WERI-Rb-1 (cell line): ENCODE measurements around the gene ALDH9A1.

Source experiments
- DNase-seq: peaks from one replicate; pipeline ENCODE4 v3.0.0-alpha.2; 2020
- H3K27ac ChIP-seq: fragments of 250-450 bp; sonication (Bioruptor Pico); 2 replicates; pipeline ENCODE4 v1.5.1; 2020; ENCODE audit warnings: mild to moderate bottlenecking, moderate library complexity
- H3K27me3 ChIP-seq: fragments of 250-450 bp; sonication (Bioruptor Pico); 2 replicates; pipeline ENCODE4 v1.5.1; 2021; ENCODE audit warnings: mild to moderate bottlenecking, low read depth, moderate library complexity; ENCODE audit not compliant: insufficient read depth, severe bottlenecking
- H3K36me3 ChIP-seq: fragments of 250-450 bp; sonication (Bioruptor Pico); 2 replicates; pipeline ENCODE4 v1.5.1; 2020; ENCODE audit warnings: mild to moderate bottlenecking, moderate library complexity
- H3K4me3 ChIP-seq: 2 replicates; pipeline ENCODE4 v1.5.1; 2011; ENCODE audit warnings: low read depth, mild to moderate bottlenecking, control low read depth, low read length
- H3K9me3 ChIP-seq: fragments of 250-450 bp; sonication (Bioruptor Pico); 2 replicates; pipeline ENCODE4 v1.5.1; 2021; ENCODE audit warnings: mild to moderate bottlenecking, moderate library complexity; ENCODE audit not compliant: severe bottlenecking
- CTCF ChIP-seq: IDR thresholded peaks from 2 replicates; pipeline ENCODE4 v1.5.1; 2011; ENCODE audit warnings: low read depth, mild to moderate bottlenecking, control low read depth, inconsistent platforms, low read length

ALDH9A1 gene

GRCh38 chr1:165674599-165674998, 23.8 kb downstream of the ALDH9A1 start:
- DNase-seq: no peak
- no peak for TF ChIP-seq CTCF
- no peaks in the 10 kb centered on the region for H3K9me3 ChIP-seq
- no peak overlapping the region for H3K27ac ChIP-seq
- H3K4me3 ChIP-seq: no peak overlapping the region
- H3K36me3 ChIP-seq: peaks cover 53% of the 10 kb centered on the region
- no peaks in the 10 kb centered on the region for H3K27me3 ChIP-seq

GRCh38 chr1:165671526-165671925, 26.8 kb downstream of the ALDH9A1 start:
- H3K27me3 ChIP-seq: no peaks in the 10 kb centered on the region
- H3K9me3 ChIP-seq: no peaks in the 10 kb centered on the region
- H3K36me3 ChIP-seq: peaks cover 46% of the 10 kb centered on the region
- no peak overlapping the region for H3K4me3 ChIP-seq
- no peak overlapping the region for H3K27ac ChIP-seq
- DNase-seq: no peak
- TF ChIP-seq CTCF: no peak

- H3K9me3 ChIP-seq: no peaks in the 10 kb centered on the region
- no peak overlapping the region for H3K27ac ChIP-seq
- peaks cover 54% of the 10 kb centered on the region for H3K36me3 ChIP-seq
- H3K4me3 ChIP-seq: no peak overlapping the region
- TF ChIP-seq CTCF: no peak
- no peaks in the 10 kb centered on the region for H3K27me3 ChIP-seq
- DNase-seq: no peak
Observed at GRCh38 chr1:165668184-165668583, 30.2 kb downstream of the ALDH9A1 start.

GRCh38 chr1:165666152-165666825, 32.1 kb downstream of the ALDH9A1 start:
- Histone ChIP-seq H3K4me3 (no peak overlapping the region), H3K27me3 (no peaks in the 10 kb centered on the region), H3K36me3 (peaks cover 55% of the 10 kb centered on the region), H3K27ac (no peak overlapping the region), H3K9me3 (no peaks in the 10 kb centered on the region)
- TF ChIP-seq CTCF: no peak
- no peak for DNase-seq

- H3K9me3 ChIP-seq: no peaks in the 10 kb centered on the region
- H3K4me3 ChIP-seq: no peak overlapping the region
- H3K27ac ChIP-seq: no peak overlapping the region
- no peaks in the 10 kb centered on the region for H3K27me3 ChIP-seq
- DNase-seq: no peak
- H3K36me3 ChIP-seq: peaks cover 52% of the 10 kb centered on the region
- no peak for TF ChIP-seq CTCF
Observed at GRCh38 chr1:165662186-165662585, 36.2 kb downstream of the ALDH9A1 start.

GRCh38 chr1:165661703-165662102, 36.7 kb downstream of the ALDH9A1 start:
- TF ChIP-seq CTCF: no peak
- H3K36me3 ChIP-seq: peaks cover 48% of the 10 kb centered on the region
- no peaks in the 10 kb centered on the region for H3K9me3 ChIP-seq
- H3K27me3 ChIP-seq: no peaks in the 10 kb centered on the region
- no peak overlapping the region for H3K27ac ChIP-seq
- H3K4me3 ChIP-seq: no peak overlapping the region
- DNase-seq: no peak
